ENCODE results near the gene MMP14.

The MMP14 gene

GRCh38 chr14:22829661-22830442 lies 6.5 kb upstream of the MMP14 start, which contains the start of gene MRPL52:
Gene MRPL52 (plus strand): TSS chr14:22829887. CDS start chr14:22829913, 26 bp downstream.
- peak; percentile 66; the same call in 1 of the 2 replicates for TF ChIP-seq TAF1 (IDR thresholded peaks at IDR 0.05; ENCODE audit: borderline replicate concordance, insufficient read depth, low read length)
- no peak for TF ChIP-seq SIN3A (IDR thresholded peaks at IDR 0.05; ENCODE audit: borderline replicate concordance, insufficient read depth, low read length)
- TF ChIP-seq POLR2AphosphoS5 (IDR thresholded peaks at IDR 0.05; ENCODE audit: low read depth, low read length) = peak; percentile 83

GRCh38 chr14:22830443-22831010 lies 5.9 kb upstream of the MMP14 start:
- no peak for TF ChIP-seq SIN3A (IDR thresholded peaks at IDR 0.05; ENCODE audit: borderline replicate concordance, insufficient read depth, low read length)
- no peak for TF ChIP-seq TAF1 (IDR thresholded peaks at IDR 0.05; ENCODE audit: borderline replicate concordance, insufficient read depth, low read length)

- TF ChIP-seq SIN3A (IDR thresholded peaks at IDR 0.05; ENCODE audit: borderline replicate concordance, insufficient read depth, low read length) (no peak), REST (IDR thresholded peaks at IDR 0.05; ENCODE audit: insufficient read depth in 1 of 2, low read depth in 2 of 2, low read length in 2 of 2) (no peak), FOXP2 (optimal IDR thresholded peaks at IDR 0.05; ENCODE audit: borderline replicate concordance, extremely low read depth, extremely low read length, insufficient read depth) (no peak), POLR2AphosphoS5 (IDR thresholded peaks at IDR 0.05; ENCODE audit: low read depth, low read length) (no peak), TAF1 (IDR thresholded peaks at IDR 0.05; ENCODE audit: borderline replicate concordance, insufficient read depth, low read length) (no peak)
These were observed 880 bp upstream of the MMP14 start for GRCh38 chr14:22835505-22835904.

- TF ChIP-seq REST (IDR thresholded peaks at IDR 0.05; ENCODE audit: insufficient read depth in 1 of 2, low read depth in 2 of 2, low read length in 2 of 2) (no peak), TAF1 (IDR thresholded peaks at IDR 0.05; ENCODE audit: borderline replicate concordance, insufficient read depth, low read length) (no peak), FOXP2 (optimal IDR thresholded peaks at IDR 0.05; ENCODE audit: borderline replicate concordance, extremely low read depth, extremely low read length, insufficient read depth) (no peak), SIN3A (IDR thresholded peaks at IDR 0.05; ENCODE audit: borderline replicate concordance, insufficient read depth, low read length) (no peak), POLR2AphosphoS5 (IDR thresholded peaks at IDR 0.05; ENCODE audit: low read depth, low read length) (no peak)
These were observed 847 bp downstream of the MMP14 start for GRCh38 chr14:22837114-22837749.

- TF ChIP-seq POLR2AphosphoS5 (IDR thresholded peaks at IDR 0.05; ENCODE audit: low read depth, low read length) = no peak
- TF ChIP-seq REST (IDR thresholded peaks at IDR 0.05; ENCODE audit: insufficient read depth in 1 of 2, low read depth in 2 of 2, low read length in 2 of 2) = no peak
- no peak for TF ChIP-seq FOXP2 (optimal IDR thresholded peaks at IDR 0.05; ENCODE audit: borderline replicate concordance, extremely low read depth, extremely low read length, insufficient read depth)
- no peak for TF ChIP-seq TAF1 (IDR thresholded peaks at IDR 0.05; ENCODE audit: borderline replicate concordance, insufficient read depth, low read length)
- no peak for TF ChIP-seq SIN3A (IDR thresholded peaks at IDR 0.05; ENCODE audit: borderline replicate concordance, insufficient read depth, low read length)
These were observed 1.6 kb downstream of the MMP14 start for GRCh38 chr14:22837750-22838538.

All from PFSK-1 (cell line).